ENCODE measurements around the gene PEX12.

PEX12 gene

DNA sequence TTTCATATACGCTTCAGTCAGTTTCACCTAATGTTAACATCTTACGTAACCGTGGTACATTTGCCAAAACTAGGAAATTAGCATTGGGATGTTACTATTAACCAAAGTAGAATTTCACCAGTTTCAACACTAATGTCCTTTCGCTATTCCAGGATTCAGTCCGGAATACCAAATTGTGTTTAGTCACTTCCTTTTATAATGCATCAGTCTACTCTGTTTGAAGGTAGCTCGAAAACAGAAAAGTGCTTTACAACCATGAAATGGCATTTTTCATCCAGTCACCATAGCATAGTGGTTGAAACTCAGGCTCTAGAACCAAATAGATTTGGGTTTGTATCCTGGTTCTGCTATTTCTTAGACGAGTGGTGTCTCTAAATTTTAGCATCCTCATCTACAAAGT is 38.2 kb upstream of the PEX12 start:
- no peak for TF ChIP-seq ZNF623 (tag by site-specific recombination; IDR thresholded peaks at IDR 0.05)
- no peak for TF ChIP-seq ZNF624 (tag by site-specific recombination; IDR thresholded peaks at IDR 0.05)
- TF ChIP-seq ZNF221 (tag by site-specific recombination; IDR thresholded peaks at IDR 0.05; ENCODE audit: borderline replicate concordance), result no peak
- no peaks in the 10 kb centered on the region for H3K9me3 ChIP-seq (ENCODE audit: control insufficient read depth, insufficient read depth, low read depth, low read length)
- H3K36me3 ChIP-seq (ENCODE audit: control insufficient read depth in 2 of 2, insufficient read depth in 1 of 2, low read length in 2 of 2), result peaks cover 18 to 34% of the 10 kb centered on the region in 2 experiments
- POLR2A ChIA-PET, result no interaction called here
- peaks cover 9% of the 10 kb centered on the region for H3K4me1 ChIP-seq (ENCODE audit: control insufficient read depth, insufficient read depth, low read length)
- H3K27ac ChIP-seq (ENCODE audit: extremely low read depth, low read depth, low read length), result no peak overlapping the region
- no peak overlapping the region for H3K4me3 ChIP-seq (ENCODE audit: low read depth, low read length)
- CTCF ChIA-PET, result interaction anchor here (6.2 kb wide), 1 partner anchor 130 kb away, joined by 321 read pairs; no protein-coding TSS in a partner anchor

GRCh38 chr17:35614810-35615209 is 36.4 kb upstream of the PEX12 start:
- Histone ChIP-seq H3K4me1 (ENCODE audit: control insufficient read depth, insufficient read depth, low read length) (peaks cover 9% of the 10 kb centered on the region), H3K27ac (ENCODE audit: extremely low read depth, low read depth, low read length) (no peak overlapping the region), H3K9me3 (ENCODE audit: control insufficient read depth, insufficient read depth, low read depth, low read length) (no peaks in the 10 kb centered on the region), H3K36me3 (ENCODE audit: control insufficient read depth in 2 of 2, insufficient read depth in 1 of 2, low read length in 2 of 2) (peaks cover 30 to 42% of the 10 kb centered on the region in 2 experiments), H3K4me3 (ENCODE audit: low read depth, low read length) (no peak overlapping the region)
- ChIA-PET POLR2A (interaction anchor here (2.2 kb wide), 1 partner anchor 133 kb away, joined by 7 read pairs; no protein-coding TSS in a partner anchor), CTCF (interaction anchor here (0.6 to 6.2 kb wide), 11 partner anchors 11 to 302 kb away, joined by 3 to 321 read pairs (median 15); no protein-coding TSS in a partner anchor)
- TF ChIP-seq ZNF510 (tag by site-specific recombination; IDR thresholded peaks at IDR 0.05; ENCODE audit: insufficient replicate concordance), result no peak

GRCh38 chr17:35612924-35613521 is 34.7 kb upstream of the PEX12 start:
- peaks cover 45 to 58% of the 10 kb centered on the region in 2 experiments for H3K36me3 ChIP-seq (ENCODE audit: control insufficient read depth in 2 of 2, insufficient read depth in 1 of 2, low read length in 2 of 2)
- no peak overlapping the region for H3K4me3 ChIP-seq (ENCODE audit: low read depth, low read length)
- H3K4me1 ChIP-seq (ENCODE audit: control insufficient read depth, insufficient read depth, low read length), result peaks cover 6% of the 10 kb centered on the region
- ChIA-PET POLR2A (interaction anchor here (0.6 to 2.2 kb wide), 6 partner anchors 17 to 1700 kb away, joined by 3 to 7 read pairs (median 4); partner anchors contain the start of gene TAF15), CTCF (interaction anchor here (0.5 to 6.2 kb wide), 51 partner anchors 8 to 1850 kb away, joined by 3 to 321 read pairs (median 5); partner anchors contain the start of gene RASL10B)
- H3K27ac ChIP-seq (ENCODE audit: extremely low read depth, low read depth, low read length), result no peak overlapping the region
- no peaks in the 10 kb centered on the region for H3K9me3 ChIP-seq (ENCODE audit: control insufficient read depth, insufficient read depth, low read depth, low read length)
- TF ChIP-seq ZNF423 (tag by site-specific recombination; IDR thresholded peaks at IDR 0.05), result no peak
- TF ChIP-seq ZBTB1 (tag by site-specific recombination; IDR thresholded peaks at IDR 0.05), result no peak
- TF ChIP-seq ZNF335 (tag by site-specific recombination; conservative IDR thresholded peaks at IDR 0.05), result no peak
- TF ChIP-seq, protein P1, sequence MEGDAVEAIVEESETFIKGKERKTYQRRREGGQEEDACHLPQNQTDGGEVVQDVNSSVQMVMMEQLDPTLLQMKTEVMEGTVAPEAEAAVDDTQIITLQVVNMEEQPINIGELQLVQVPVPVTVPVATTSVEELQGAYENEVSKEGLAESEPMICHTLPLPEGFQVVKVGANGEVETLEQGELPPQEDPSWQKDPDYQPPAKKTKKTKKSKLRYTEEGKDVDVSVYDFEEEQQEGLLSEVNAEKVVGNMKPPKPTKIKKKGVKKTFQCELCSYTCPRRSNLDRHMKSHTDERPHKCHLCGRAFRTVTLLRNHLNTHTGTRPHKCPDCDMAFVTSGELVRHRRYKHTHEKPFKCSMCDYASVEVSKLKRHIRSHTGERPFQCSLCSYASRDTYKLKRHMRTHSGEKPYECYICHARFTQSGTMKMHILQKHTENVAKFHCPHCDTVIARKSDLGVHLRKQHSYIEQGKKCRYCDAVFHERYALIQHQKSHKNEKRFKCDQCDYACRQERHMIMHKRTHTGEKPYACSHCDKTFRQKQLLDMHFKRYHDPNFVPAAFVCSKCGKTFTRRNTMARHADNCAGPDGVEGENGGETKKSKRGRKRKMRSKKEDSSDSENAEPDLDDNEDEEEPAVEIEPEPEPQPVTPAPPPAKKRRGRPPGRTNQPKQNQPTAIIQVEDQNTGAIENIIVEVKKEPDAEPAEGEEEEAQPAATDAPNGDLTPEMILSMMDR (tag by site-specific recombination; IDR thresholded peaks at IDR 0.05), result peak; percentile 44; the same call in 1 of the 2 replicates
- peak; percentile 67 for TF ChIP-seq ZNF654 (tag by site-specific recombination; IDR thresholded peaks at IDR 0.05; ENCODE audit: low read depth)
- TF ChIP-seq ZNF660 (tag by site-specific recombination; IDR thresholded peaks at IDR 0.05), result peak; percentile 34; the same call in 1 of the 2 replicates
- no peak for TF ChIP-seq ZNF544 (tag by site-specific recombination; IDR thresholded peaks at IDR 0.05)
- no peak for TF ChIP-seq ZNF558 (tag by site-specific recombination; IDR thresholded peaks at IDR 0.05)
- TF ChIP-seq INSM2 (tag by site-specific recombination; IDR thresholded peaks at IDR 0.05), result no peak
- no peak for TF ChIP-seq REPIN1 (tag by site-specific recombination; IDR thresholded peaks at IDR 0.05; ENCODE audit: low read depth)
- no peak for TF ChIP-seq ZNF707 (tag by site-specific recombination; IDR thresholded peaks at IDR 0.05)
- TF ChIP-seq OSR2 (tag by site-specific recombination; IDR thresholded peaks at IDR 0.05), result no peak
- TF ChIP-seq ZNF585B (tag by site-specific recombination; IDR thresholded peaks at IDR 0.05), result no peak
- TF ChIP-seq KLF1 (tag by site-specific recombination; IDR thresholded peaks at IDR 0.05), result no peak
- TF ChIP-seq, protein P2, sequence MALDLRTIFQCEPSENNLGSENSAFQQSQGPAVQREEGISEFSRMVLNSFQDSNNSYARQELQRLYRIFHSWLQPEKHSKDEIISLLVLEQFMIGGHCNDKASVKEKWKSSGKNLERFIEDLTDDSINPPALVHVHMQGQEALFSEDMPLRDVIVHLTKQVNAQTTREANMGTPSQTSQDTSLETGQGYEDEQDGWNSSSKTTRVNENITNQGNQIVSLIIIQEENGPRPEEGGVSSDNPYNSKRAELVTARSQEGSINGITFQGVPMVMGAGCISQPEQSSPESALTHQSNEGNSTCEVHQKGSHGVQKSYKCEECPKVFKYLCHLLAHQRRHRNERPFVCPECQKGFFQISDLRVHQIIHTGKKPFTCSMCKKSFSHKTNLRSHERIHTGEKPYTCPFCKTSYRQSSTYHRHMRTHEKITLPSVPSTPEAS (tag by site-specific recombination; IDR thresholded peaks at IDR 0.05), result peak; percentile 76
- no peak for TF ChIP-seq ZNF521 (tag by site-specific recombination; IDR thresholded peaks at IDR 0.05)
- no peak for TF ChIP-seq ZNF777 (tag by site-specific recombination; IDR thresholded peaks at IDR 0.05; ENCODE audit: borderline replicate concordance)
- TF ChIP-seq YY2 (tag by site-specific recombination; IDR thresholded peaks at IDR 0.05), result no peak
- no peak for TF ChIP-seq ZBTB7A (tag by site-specific recombination; IDR thresholded peaks at IDR 0.05; ENCODE audit: low read depth)
- no peak for TF ChIP-seq AEBP2 (tag by site-specific recombination; IDR thresholded peaks at IDR 0.05; ENCODE audit: borderline replicate concordance)
- TF ChIP-seq SCRT2 (tag by site-specific recombination; IDR thresholded peaks at IDR 0.05), result no peak
- TF ChIP-seq ZNF621 (tag by site-specific recombination; IDR thresholded peaks at IDR 0.05), result no peak
